Measurements from ENCODE around the gene MRPL14.

Gene MRPL14

DNA sequence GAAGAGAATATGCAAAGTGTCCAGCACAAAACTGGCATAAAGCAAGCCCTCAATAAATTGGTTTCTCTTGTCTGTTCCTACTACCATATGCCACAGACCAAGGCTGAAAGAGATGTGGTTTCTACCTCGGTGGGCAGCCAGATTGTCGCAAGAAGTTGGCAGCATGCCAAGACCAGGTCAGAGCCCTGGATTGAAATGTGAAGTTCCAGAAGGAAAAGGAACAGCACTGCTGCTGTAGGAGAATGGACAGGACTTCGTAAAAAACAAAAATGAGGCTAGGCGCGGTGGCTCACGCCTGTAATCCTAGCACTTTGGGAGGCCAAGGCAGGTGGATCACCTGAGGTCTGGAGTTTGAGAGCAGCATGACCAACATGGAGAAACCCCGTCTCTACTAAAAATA lies 22.1 kb downstream of the MRPL14 start:
- Histone ChIP-seq H2AFZ (ENCODE audit: low read depth) (no peak overlapping the region), H3K4me1 (ENCODE audit: low read depth, poor library complexity, severe bottlenecking) (no peaks in the 10 kb centered on the region), H3K4me3 (IDR thresholded peaks at IDR 0.05; ENCODE audit: insufficient read depth, low read depth, low read length) (no peak overlapping the region), H3K79me2 (ENCODE audit: insufficient read depth, low read depth) (no peaks in the 10 kb centered on the region), H3K36me3 (ENCODE audit: insufficient read depth) (no peaks in the 10 kb centered on the region), H3K27ac (no peak overlapping the region), H3K4me2 (no peak overlapping the region), H3K27me3 (ENCODE audit: insufficient read depth, low read depth) (no peaks in the 10 kb centered on the region), H4K20me1 (ENCODE audit: insufficient read depth) (no peaks in the 10 kb centered on the region), H3K9ac (no peak overlapping the region)
- TF ChIP-seq, protein P1, sequence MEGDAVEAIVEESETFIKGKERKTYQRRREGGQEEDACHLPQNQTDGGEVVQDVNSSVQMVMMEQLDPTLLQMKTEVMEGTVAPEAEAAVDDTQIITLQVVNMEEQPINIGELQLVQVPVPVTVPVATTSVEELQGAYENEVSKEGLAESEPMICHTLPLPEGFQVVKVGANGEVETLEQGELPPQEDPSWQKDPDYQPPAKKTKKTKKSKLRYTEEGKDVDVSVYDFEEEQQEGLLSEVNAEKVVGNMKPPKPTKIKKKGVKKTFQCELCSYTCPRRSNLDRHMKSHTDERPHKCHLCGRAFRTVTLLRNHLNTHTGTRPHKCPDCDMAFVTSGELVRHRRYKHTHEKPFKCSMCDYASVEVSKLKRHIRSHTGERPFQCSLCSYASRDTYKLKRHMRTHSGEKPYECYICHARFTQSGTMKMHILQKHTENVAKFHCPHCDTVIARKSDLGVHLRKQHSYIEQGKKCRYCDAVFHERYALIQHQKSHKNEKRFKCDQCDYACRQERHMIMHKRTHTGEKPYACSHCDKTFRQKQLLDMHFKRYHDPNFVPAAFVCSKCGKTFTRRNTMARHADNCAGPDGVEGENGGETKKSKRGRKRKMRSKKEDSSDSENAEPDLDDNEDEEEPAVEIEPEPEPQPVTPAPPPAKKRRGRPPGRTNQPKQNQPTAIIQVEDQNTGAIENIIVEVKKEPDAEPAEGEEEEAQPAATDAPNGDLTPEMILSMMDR (conservative IDR thresholded peaks at IDR 0.05; ENCODE audit: low read depth, low read length): no peak

DNA sequence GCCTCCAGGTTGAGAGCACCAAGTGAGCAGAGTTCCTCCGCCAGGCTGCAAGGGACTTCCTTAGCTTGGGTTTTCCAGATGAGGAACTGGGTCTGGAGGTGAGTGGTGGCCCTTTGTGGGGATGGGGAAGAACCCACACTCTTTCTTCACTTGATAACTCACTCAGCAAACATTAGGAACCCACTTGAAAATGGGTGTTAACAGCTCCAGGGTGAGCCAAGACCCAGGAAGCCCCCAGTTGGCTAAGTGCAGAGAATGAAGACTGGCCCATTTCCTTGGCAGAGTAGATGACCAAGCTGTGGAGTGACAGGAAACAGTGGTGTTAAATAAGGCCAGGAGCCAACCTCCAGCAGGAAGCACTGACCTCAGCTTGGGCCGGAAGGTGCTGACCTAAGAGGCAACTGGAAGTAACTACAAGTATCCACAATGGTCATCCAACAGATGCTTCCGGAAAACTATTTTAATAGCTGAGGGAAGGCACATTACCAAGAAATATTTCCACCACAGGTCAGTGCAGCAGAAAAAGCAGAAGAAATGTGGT lies 22.7 kb downstream of the MRPL14 start:
- H3K4me1 ChIP-seq (ENCODE audit: low read depth, poor library complexity, severe bottlenecking): no peaks in the 10 kb centered on the region
- no peaks in the 10 kb centered on the region for H4K20me1 ChIP-seq (ENCODE audit: insufficient read depth)
- H3K27me3 ChIP-seq (ENCODE audit: insufficient read depth, low read depth): no peaks in the 10 kb centered on the region
- no peak overlapping the region for H2AFZ ChIP-seq (ENCODE audit: low read depth)
- H3K27ac ChIP-seq: no peak overlapping the region
- no peaks in the 10 kb centered on the region for H3K36me3 ChIP-seq (ENCODE audit: insufficient read depth)
- TF ChIP-seq, protein P1 (conservative IDR thresholded peaks at IDR 0.05; ENCODE audit: low read depth, low read length): no peak
- H3K79me2 ChIP-seq (ENCODE audit: insufficient read depth, low read depth): no peaks in the 10 kb centered on the region
- no peak overlapping the region for H3K9ac ChIP-seq
- H3K4me2 ChIP-seq: no peak overlapping the region
- H3K4me3 ChIP-seq (IDR thresholded peaks at IDR 0.05; ENCODE audit: insufficient read depth, low read depth, low read length): no peak overlapping the region

DNA sequence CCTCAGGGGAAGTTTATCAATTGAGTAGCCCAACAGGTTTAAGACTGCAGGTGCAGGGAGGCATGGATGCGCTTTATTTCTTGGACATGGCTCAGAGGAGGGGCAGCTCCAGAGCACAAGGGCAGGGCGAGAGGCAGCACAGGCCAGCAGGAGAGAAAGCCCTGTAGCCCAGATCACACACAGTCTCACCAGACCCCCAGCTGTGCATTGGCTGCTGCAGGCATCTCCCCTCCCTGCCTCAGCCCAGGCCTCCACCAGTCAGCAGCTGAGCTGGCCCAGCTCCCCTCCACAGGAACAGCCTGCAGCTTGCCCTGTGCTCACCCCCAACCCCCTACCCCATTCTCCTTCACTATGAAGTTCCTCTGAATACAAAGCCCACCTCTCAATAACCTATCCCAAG lies 24.7 kb downstream of the MRPL14 start:
- Histone ChIP-seq H3K27ac (no peak overlapping the region), H3K27me3 (ENCODE audit: insufficient read depth, low read depth) (no peaks in the 10 kb centered on the region), H3K4me2 (no peak overlapping the region), H4K20me1 (ENCODE audit: insufficient read depth) (no peaks in the 10 kb centered on the region), H3K79me2 (ENCODE audit: insufficient read depth, low read depth) (no peaks in the 10 kb centered on the region), H3K4me1 (ENCODE audit: low read depth, poor library complexity, severe bottlenecking) (peaks cover under 1% of the 10 kb centered on the region), H3K4me3 (IDR thresholded peaks at IDR 0.05; ENCODE audit: insufficient read depth, low read depth, low read length) (no peak overlapping the region), H3K9ac (no peak overlapping the region), H3K36me3 (ENCODE audit: insufficient read depth) (no peaks in the 10 kb centered on the region), H2AFZ (ENCODE audit: low read depth) (no peak overlapping the region)
- TF ChIP-seq, protein P1 (conservative IDR thresholded peaks at IDR 0.05; ENCODE audit: low read depth, low read length): no peak

DNA sequence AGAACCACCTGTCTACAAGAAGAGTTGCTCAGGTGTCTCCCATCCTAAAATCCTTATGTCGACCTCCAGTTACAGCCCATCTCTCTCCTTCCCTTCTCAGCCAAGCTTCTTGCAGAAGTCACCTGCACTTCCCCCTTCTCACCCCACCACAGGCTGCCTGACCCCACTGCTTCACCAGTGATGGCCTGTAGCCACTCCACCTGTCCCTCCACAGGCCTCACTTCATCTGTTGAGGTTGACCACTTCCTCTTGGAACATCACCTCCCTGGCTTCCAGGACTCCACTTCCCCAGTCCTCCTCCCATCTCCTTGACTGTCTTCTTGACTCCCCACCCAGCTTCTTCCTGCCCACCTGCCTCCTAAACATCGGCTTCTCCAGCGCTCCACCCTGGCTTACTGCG lies 25.4 kb downstream of the MRPL14 start:
- H3K27ac ChIP-seq: no peak overlapping the region
- H2AFZ ChIP-seq (ENCODE audit: low read depth): no peak overlapping the region
- no peak overlapping the region for H3K4me3 ChIP-seq (IDR thresholded peaks at IDR 0.05; ENCODE audit: insufficient read depth, low read depth, low read length)
- no peaks in the 10 kb centered on the region for H3K27me3 ChIP-seq (ENCODE audit: insufficient read depth, low read depth)
- peaks cover 8% of the 10 kb centered on the region for H3K4me1 ChIP-seq (ENCODE audit: low read depth, poor library complexity, severe bottlenecking)
- no peaks in the 10 kb centered on the region for H4K20me1 ChIP-seq (ENCODE audit: insufficient read depth)
- no peaks in the 10 kb centered on the region for H3K79me2 ChIP-seq (ENCODE audit: insufficient read depth, low read depth)
- TF ChIP-seq, protein P1 (conservative IDR thresholded peaks at IDR 0.05; ENCODE audit: low read depth, low read length): no peak
- H3K9ac ChIP-seq: no peak overlapping the region
- H3K36me3 ChIP-seq (ENCODE audit: insufficient read depth): no peaks in the 10 kb centered on the region
- no peak overlapping the region for H3K4me2 ChIP-seq

Measured in KMS-11 (cell line).